HepG2 (cell line): ENCODE measurements around the gene ZNF512B. TPM values are rescaled to one million over a fixed set of nuclear protein-coding genes. Genes with fewer than 3 reads are reported as not detected.

ENCODE experiments used
- HOXD1 ChIP-seq: sonication (generic); formaldehyde crosslinking; IDR thresholded peaks from 2 replicates; pipeline ENCODE4 v1.5.0; 2020; ENCODE audit warnings: missing genetic modification reagents
- MBNL3 ChIP-seq: fragments of 250-450 bp; sonication (Bioruptor Pico); conservative IDR thresholded peaks from 2 replicates; pipeline ENCODE4 v1.8.0; 2022; ENCODE audit warnings: mild to moderate bottlenecking, inconsistent platforms
- NCOA1 ChIP-seq: sonication (generic); formaldehyde crosslinking; IDR thresholded peaks from 2 replicates; pipeline ENCODE4 v1.9.0; 2021; ENCODE audit warnings: missing genetic modification reagents
- TCF12 ChIP-seq, 2 experiments: fragments of 450-650 bp in 1 of 2; sonication (generic) in 1 of 2; formaldehyde crosslinking in 1 of 2; IDR thresholded peaks; 2 replicates each; pipeline versions ENCODE4 v1.6.1 to v1.8.0; 2017 to 2022; ENCODE audit warnings: antibody characterized with exemption in 1 of 2, mild to moderate bottlenecking in 1 of 2, missing genetic modification reagents in 1 of 2, moderate library complexity in 1 of 2
- ZFYVE20 ChIP-seq: sonication (generic); formaldehyde crosslinking; IDR thresholded peaks from 2 replicates; pipeline ENCODE4 v1.8.0; 2023; ENCODE audit warnings: low read depth, mild to moderate bottlenecking, moderate library complexity, missing genetic modification reagents, borderline replicate concordance
- ZSCAN12 ChIP-seq: sonication (generic); formaldehyde crosslinking; IDR thresholded peaks from 2 replicates; pipeline ENCODE4 v1.9.0; 2021; ENCODE audit warnings: mild to moderate bottlenecking, missing genetic modification reagents
- polyA plus RNA-seq, 8 experiments: library from polyadenylated mRNA; depleted of rRNA in 3 of 8; stranded (reverse) in 7 of 8; unstranded in 1 of 8; fragments of >200 nt; fragmentation: Illumina TruSeq in 4 of 8; extraction: Trizol in 4 of 8; gene quantifications; 2 replicates each; pipeline versions ENCODE4 v1.2.1 to v1.2.3, GENCODE V29; 2011 to 2016; ENCODE audit warnings: low read depth in 4 of 8, missing spikeins in 1 of 8, mixed read lengths in 1 of 8; ENCODE audit not compliant: insufficient read depth in 1 of 8
- total RNA-seq, 5 experiments: library from RNA; depleted of rRNA; stranded (reverse); fragments of >200 nt; fragmentation: Illumina TruSeq; extraction: Trizol; gene quantifications; 2 replicates each; pipeline ENCODE4 v1.2.3, GENCODE V29; 2016; ENCODE audit warnings: low read depth in 1 of 5
- TF ChIP-seq, protein P1 (sequence below), 2 experiments: sonication (generic) in 1 of 2; formaldehyde crosslinking in 1 of 2; IDR thresholded peaks; 2 replicates each; pipeline versions ENCODE4 v1.6.1 to v1.9.0; 2014 to 2022; ENCODE audit warnings: antibody characterized with exemption in 1 of 2, borderline replicate concordance in 1 of 2, inconsistent platforms in 1 of 2, low read depth in 1 of 2, missing genetic modification reagents in 1 of 2
- TF ChIP-seq, protein P2 (sequence below): sonication (generic); formaldehyde crosslinking; IDR thresholded peaks from 2 replicates; pipeline ENCODE4 v1.4.0; 2020; ENCODE audit warnings: missing genetic modification reagents, borderline replicate concordance
- TF ChIP-seq, protein P3 (sequence below): sonication (generic); formaldehyde crosslinking; IDR thresholded peaks from 2 replicates; pipeline ENCODE4 v1.4.0; 2020; ENCODE audit warnings: mild to moderate bottlenecking, missing genetic modification reagents
- TF ChIP-seq, protein P4 (sequence below): fragments of 450-650 bp; IDR thresholded peaks from 2 replicates; pipeline ENCODE4 v1.6.1; 2017
- TF ChIP-seq, protein P5 (sequence below): fragments of 450-650 bp; IDR thresholded peaks from 2 replicates; pipeline ENCODE4 v1.6.1; 2016

The ZNF512B gene
- total and polyA plus RNA-seq, 2 of the 13 experiments (the other 11 are each of a cell fraction or from before 2014, with no cell fraction given): 11.5 to 30.6 TPM

DNA sequence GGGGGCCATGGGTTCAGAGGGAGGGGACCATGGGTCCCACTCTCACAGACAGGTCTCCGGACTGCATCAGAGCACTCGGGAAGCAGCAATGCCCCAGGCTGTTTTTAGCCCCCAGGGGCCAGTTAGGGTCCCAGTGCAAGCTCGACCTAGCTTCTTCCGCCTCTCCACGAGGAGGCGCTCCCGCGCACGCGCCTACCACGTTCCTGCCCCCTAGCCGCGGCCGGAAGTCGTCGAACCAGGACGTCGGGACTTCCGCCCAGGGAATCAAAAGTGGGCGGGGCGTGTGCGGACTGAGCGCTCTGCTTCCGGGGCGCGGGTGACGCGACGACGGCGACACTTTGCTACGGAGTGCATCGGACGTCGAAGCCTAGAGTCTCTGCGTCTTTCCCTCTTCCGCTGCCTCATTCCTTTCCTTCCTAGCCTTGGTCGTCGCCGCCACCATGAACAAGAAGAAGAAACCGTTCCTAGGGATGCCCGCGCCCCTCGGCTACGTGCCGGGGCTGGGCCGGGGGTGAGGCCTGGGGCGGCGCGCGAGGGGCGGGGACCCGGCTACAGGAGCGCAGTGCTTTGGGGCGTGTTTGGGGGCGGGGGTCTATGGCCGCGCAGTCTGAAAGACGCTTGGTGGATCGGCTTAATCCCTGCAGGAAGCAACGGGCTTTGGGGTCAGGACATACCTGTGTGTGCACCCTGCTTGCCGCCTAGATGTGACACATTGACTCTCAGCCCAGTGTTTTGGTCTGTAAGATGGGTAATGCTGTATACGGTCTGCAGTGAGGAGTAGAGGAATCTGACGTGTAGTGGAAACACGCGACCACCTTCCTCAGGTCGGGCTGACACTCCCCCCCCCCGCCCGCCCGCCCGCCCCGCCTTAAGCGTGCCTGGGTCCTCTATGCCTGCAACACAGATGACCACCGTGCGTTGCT is 11.3 kb upstream of the ZNF512B start, which contains the start of gene PRPF6 (continued):
- TF ChIP-seq, protein P1, sequence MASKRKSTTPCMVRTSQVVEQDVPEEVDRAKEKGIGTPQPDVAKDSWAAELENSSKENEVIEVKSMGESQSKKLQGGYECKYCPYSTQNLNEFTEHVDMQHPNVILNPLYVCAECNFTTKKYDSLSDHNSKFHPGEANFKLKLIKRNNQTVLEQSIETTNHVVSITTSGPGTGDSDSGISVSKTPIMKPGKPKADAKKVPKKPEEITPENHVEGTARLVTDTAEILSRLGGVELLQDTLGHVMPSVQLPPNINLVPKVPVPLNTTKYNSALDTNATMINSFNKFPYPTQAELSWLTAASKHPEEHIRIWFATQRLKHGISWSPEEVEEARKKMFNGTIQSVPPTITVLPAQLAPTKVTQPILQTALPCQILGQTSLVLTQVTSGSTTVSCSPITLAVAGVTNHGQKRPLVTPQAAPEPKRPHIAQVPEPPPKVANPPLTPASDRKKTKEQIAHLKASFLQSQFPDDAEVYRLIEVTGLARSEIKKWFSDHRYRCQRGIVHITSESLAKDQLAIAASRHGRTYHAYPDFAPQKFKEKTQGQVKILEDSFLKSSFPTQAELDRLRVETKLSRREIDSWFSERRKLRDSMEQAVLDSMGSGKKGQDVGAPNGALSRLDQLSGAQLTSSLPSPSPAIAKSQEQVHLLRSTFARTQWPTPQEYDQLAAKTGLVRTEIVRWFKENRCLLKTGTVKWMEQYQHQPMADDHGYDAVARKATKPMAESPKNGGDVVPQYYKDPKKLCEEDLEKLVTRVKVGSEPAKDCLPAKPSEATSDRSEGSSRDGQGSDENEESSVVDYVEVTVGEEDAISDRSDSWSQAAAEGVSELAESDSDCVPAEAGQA (IDR thresholded peaks at IDR 0.05; ENCODE audit: low read depth): peak; percentile 98
- TF ChIP-seq, protein P1 (CRISPR knock-in tag; IDR thresholded peaks at IDR 0.05; ENCODE audit: borderline replicate concordance): no peak; the same call in 1 of the 2 replicates
- TF ChIP-seq ZFYVE20 (no peak; the same call in 1 of the 2 replicates), NCOA1 (peak; percentile 66), ZSCAN12 (peak; percentile 91), HOXD1 (CRISPR knock-in tag) (peak; percentile 89), MBNL3 (no peak), TCF12 (IDR thresholded peaks at IDR 0.05) (no peak), TCF12 (CRISPR knock-in tag; IDR thresholded peaks at IDR 0.05) (peak; percentile 94; the same call in 1 of the 2 replicates)
- TF ChIP-seq, protein P2, sequence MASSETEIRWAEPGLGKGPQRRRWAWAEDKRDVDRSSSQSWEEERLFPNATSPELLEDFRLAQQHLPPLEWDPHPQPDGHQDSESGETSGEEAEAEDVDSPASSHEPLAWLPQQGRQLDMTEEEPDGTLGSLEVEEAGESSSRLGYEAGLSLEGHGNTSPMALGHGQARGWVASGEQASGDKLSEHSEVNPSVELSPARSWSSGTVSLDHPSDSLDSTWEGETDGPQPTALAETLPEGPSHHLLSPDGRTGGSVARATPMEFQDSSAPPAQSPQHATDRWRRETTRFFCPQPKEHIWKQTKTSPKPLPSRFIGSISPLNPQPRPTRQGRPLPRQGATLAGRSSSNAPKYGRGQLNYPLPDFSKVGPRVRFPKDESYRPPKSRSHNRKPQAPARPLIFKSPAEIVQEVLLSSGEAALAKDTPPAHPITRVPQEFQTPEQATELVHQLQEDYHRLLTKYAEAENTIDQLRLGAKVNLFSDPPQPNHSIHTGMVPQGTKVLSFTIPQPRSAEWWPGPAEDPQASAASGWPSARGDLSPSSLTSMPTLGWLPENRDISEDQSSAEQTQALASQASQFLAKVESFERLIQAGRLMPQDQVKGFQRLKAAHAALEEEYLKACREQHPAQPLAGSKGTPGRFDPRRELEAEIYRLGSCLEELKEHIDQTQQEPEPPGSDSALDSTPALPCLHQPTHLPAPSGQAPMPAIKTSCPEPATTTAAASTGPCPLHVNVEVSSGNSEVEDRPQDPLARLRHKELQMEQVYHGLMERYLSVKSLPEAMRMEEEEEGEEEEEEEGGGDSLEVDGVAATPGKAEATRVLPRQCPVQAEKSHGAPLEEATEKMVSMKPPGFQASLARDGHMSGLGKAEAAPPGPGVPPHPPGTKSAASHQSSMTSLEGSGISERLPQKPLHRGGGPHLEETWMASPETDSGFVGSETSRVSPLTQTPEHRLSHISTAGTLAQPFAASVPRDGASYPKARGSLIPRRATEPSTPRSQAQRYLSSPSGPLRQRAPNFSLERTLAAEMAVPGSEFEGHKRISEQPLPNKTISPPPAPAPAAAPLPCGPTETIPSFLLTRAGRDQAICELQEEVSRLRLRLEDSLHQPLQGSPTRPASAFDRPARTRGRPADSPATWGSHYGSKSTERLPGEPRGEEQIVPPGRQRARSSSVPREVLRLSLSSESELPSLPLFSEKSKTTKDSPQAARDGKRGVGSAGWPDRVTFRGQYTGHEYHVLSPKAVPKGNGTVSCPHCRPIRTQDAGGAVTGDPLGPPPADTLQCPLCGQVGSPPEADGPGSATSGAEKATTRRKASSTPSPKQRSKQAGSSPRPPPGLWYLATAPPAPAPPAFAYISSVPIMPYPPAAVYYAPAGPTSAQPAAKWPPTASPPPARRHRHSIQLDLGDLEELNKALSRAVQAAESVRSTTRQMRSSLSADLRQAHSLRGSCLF (CRISPR knock-in tag): no peak
- TF ChIP-seq, protein P3, sequence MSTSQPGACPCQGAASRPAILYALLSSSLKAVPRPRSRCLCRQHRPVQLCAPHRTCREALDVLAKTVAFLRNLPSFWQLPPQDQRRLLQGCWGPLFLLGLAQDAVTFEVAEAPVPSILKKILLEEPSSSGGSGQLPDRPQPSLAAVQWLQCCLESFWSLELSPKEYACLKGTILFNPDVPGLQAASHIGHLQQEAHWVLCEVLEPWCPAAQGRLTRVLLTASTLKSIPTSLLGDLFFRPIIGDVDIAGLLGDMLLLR (CRISPR knock-in tag): peak; percentile 98
- TF ChIP-seq, protein P4, sequence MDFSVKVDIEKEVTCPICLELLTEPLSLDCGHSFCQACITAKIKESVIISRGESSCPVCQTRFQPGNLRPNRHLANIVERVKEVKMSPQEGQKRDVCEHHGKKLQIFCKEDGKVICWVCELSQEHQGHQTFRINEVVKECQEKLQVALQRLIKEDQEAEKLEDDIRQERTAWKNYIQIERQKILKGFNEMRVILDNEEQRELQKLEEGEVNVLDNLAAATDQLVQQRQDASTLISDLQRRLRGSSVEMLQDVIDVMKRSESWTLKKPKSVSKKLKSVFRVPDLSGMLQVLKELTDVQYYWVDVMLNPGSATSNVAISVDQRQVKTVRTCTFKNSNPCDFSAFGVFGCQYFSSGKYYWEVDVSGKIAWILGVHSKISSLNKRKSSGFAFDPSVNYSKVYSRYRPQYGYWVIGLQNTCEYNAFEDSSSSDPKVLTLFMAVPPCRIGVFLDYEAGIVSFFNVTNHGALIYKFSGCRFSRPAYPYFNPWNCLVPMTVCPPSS: no peak
- TF ChIP-seq, protein P5, sequence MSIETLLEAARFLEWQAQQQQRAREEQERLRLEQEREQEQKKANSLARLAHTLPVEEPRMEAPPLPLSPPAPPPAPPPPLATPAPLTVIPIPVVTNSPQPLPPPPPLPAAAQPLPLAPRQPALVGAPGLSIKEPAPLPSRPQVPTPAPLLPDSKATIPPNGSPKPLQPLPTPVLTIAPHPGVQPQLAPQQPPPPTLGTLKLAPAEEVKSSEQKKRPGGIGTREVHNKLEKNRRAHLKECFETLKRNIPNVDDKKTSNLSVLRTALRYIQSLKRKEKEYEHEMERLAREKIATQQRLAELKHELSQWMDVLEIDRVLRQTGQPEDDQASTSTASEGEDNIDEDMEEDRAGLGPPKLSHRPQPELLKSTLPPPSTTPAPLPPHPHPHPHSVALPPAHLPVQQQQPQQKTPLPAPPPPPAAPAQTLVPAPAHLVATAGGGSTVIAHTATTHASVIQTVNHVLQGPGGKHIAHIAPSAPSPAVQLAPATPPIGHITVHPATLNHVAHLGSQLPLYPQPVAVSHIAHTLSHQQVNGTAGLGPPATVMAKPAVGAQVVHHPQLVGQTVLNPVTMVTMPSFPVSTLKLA: peak; percentile 96
